ENCODE data around the gene ROPN1B.

DNA sequence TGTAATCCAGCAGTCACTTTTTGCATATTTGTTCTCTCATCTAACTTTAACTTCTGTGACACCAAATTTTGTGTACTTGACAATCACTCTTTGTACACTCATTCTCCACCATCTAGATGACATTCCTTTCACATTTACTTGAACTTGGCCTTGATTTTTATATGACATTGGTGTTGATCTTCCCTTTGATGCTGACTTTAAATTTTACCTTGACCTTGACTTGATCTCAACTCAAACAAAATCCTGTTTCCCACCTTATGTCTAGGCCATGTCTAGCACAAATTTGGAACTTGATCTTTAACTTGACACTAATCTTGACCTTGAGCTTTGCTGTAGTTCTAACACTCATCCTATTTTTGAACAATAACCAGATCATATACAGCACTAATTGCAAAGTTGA, 33.2 kb downstream of the ROPN1B start:
- TF ChIP-seq JUND (IDR thresholded peaks at IDR 0.05; ENCODE audit: low read length) (no peak), KDM5A (IDR thresholded peaks at IDR 0.05; ENCODE audit: low read length) (no peak), EZH2 (IDR thresholded peaks at IDR 0.05; ENCODE audit: low read depth, low read length, severe bottlenecking) (no peak), EGR1 (IDR thresholded peaks at IDR 0.05; ENCODE audit: borderline replicate concordance, low read depth, low read length) (no peak), YY1 (IDR thresholded peaks at IDR 0.05; ENCODE audit: low read depth, low read length) (no peak)
- TF ChIP-seq, protein P1, sequence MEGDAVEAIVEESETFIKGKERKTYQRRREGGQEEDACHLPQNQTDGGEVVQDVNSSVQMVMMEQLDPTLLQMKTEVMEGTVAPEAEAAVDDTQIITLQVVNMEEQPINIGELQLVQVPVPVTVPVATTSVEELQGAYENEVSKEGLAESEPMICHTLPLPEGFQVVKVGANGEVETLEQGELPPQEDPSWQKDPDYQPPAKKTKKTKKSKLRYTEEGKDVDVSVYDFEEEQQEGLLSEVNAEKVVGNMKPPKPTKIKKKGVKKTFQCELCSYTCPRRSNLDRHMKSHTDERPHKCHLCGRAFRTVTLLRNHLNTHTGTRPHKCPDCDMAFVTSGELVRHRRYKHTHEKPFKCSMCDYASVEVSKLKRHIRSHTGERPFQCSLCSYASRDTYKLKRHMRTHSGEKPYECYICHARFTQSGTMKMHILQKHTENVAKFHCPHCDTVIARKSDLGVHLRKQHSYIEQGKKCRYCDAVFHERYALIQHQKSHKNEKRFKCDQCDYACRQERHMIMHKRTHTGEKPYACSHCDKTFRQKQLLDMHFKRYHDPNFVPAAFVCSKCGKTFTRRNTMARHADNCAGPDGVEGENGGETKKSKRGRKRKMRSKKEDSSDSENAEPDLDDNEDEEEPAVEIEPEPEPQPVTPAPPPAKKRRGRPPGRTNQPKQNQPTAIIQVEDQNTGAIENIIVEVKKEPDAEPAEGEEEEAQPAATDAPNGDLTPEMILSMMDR (IDR thresholded peaks at IDR 0.05; ENCODE audit: control extremely low read depth in 1 of 3, insufficient read depth in 1 of 3, low read depth in 1 of 3, low read length in 3 of 3) = no peak
